GM23338 (cell line): ENCODE results near the gene PCBP4. TPM values are rescaled to one million over a fixed set of nuclear protein-coding genes. Genes with fewer than 3 reads are reported as not detected.

Source experiments
- ATAC-seq: fragments of 200-7000 bp; cut with Tn5 transposase; 3 replicates; pipeline ENCODE4 v1.9.1; 2020
- DNase-seq: peaks from one replicate; pipeline ENCODE4 v3.0.0-alpha.2; 2015; ENCODE audit warnings: low spot score
- H2AFZ ChIP-seq: fragments of 200-600 bp; sonication (generic); 2 replicates; pipeline ENCODE4 v1.8.0; 2016; ENCODE audit warnings: antibody characterized with exemption, mild to moderate bottlenecking, moderate library complexity
- H3F3A ChIP-seq: fragments of 200-600 bp; sonication (generic); replicated peaks from 2 replicates; pipeline ENCODE4 v1.8.0; 2017; ENCODE audit warnings: antibody characterized with exemption, mixed run types, low read depth
- H3K27ac ChIP-seq: fragments of 200-600 bp; sonication (generic); 2 replicates; pipeline ENCODE4 v1.6.1; 2016; ENCODE audit warnings: low read depth
- H3K27me3 ChIP-seq: fragments of 200-600 bp; sonication (generic); 2 replicates; pipeline ENCODE4 v1.8.0; 2016; ENCODE audit warnings: mild to moderate bottlenecking, mixed run types, moderate library complexity; ENCODE audit not compliant: insufficient read depth
- H3K36me3 ChIP-seq: fragments of 200-600 bp; sonication (generic); 2 replicates; pipeline ENCODE4 v1.8.0; 2016; ENCODE audit warnings: mild to moderate bottlenecking; ENCODE audit not compliant: insufficient read depth
- H3K4me1 ChIP-seq: fragments of 200-600 bp; sonication (generic); 2 replicates; pipeline ENCODE4 v1.8.0; 2016; ENCODE audit warnings: mild to moderate bottlenecking, moderate library complexity; ENCODE audit not compliant: insufficient read depth
- H3K4me2 ChIP-seq: fragments of 200-600 bp; sonication (generic); 2 replicates; pipeline ENCODE4 v1.7.1; 2017; ENCODE audit warnings: mixed run types
- H3K4me3 ChIP-seq: fragments of 200-600 bp; sonication (generic); 2 replicates; pipeline ENCODE4 v1.6.1; 2016; ENCODE audit warnings: mixed run types
- H3K79me2 ChIP-seq: fragments of 200-600 bp; sonication (generic); replicated peaks from 2 replicates; pipeline ENCODE4 v1.8.0; 2017; ENCODE audit warnings: mild to moderate bottlenecking; ENCODE audit not compliant: insufficient read depth
- H3K9me2 ChIP-seq: fragments of 200-600 bp; sonication (generic); 2 replicates; pipeline ENCODE4 v1.8.0; 2017; ENCODE audit not compliant: insufficient read depth
- H4K20me1 ChIP-seq: fragments of 200-600 bp; sonication (generic); replicated peaks from 2 replicates; pipeline ENCODE4 v1.8.0; 2017; ENCODE audit warnings: mild to moderate bottlenecking; ENCODE audit not compliant: insufficient read depth
- H3K27ac Mint-ChIP-seq: 2 replicates; pipeline ENCODE4 v1.8.0; 2020; ENCODE audit warnings: inconsistent platforms, mild to moderate bottlenecking, moderate library complexity, mixed read lengths
- H3K27me3 Mint-ChIP-seq: 3 replicates; pipeline ENCODE4 v1.8.0; 2022; ENCODE audit warnings: low read depth, mild to moderate bottlenecking, moderate library complexity, mixed read lengths, inconsistent platforms; ENCODE audit not compliant: insufficient read depth, poor library complexity
- H3K36me3 Mint-ChIP-seq: 3 replicates; pipeline ENCODE4 v1.8.0; 2021; ENCODE audit warnings: low read depth, mild to moderate bottlenecking, inconsistent platforms, moderate library complexity, mixed read lengths
- H3K4me1 Mint-ChIP-seq: 3 replicates; pipeline ENCODE4 v1.8.0; 2020; ENCODE audit warnings: mild to moderate bottlenecking, inconsistent platforms, mixed read lengths
- H3K4me3 Mint-ChIP-seq: 3 replicates; pipeline ENCODE4 v1.8.0; 2021; ENCODE audit warnings: moderate library complexity, mild to moderate bottlenecking, inconsistent platforms, mixed read lengths
- H3K9me3 Mint-ChIP-seq: 3 replicates; pipeline ENCODE4 v1.8.0; 2020; ENCODE audit warnings: moderate library complexity, mild to moderate bottlenecking, inconsistent platforms, mixed read lengths
- CREB1 ChIP-seq: fragments of 250-450 bp; sonication (Bioruptor Pico); IDR thresholded peaks from 2 replicates; pipeline ENCODE4 v1.5.0; 2020; ENCODE audit warnings: low read depth, mild to moderate bottlenecking, moderate library complexity
- CTCF ChIP-seq, 2 experiments: fragments of 200-600 bp in 1 of 2; sonication (generic) in 1 of 2; conservative IDR thresholded peaks; 2 replicates each; pipeline versions ENCODE4 v1.5.1 to v1.6.1; 2016 to 2017; ENCODE audit warnings: antibody characterized with exemption in 2 of 2, low read depth in 2 of 2, mild to moderate bottlenecking in 2 of 2, moderate library complexity in 1 of 2
- ETS1 ChIP-seq: IDR thresholded peaks from 2 replicates; pipeline ENCODE4 v1.6.1; 2016; ENCODE audit warnings: antibody characterized with exemption
- EZH2 ChIP-seq: fragments of 200-600 bp; sonication (generic); IDR thresholded peaks from one replicate; pipeline ENCODE4 v1.8.0; 2017; ENCODE audit warnings: antibody characterized with exemption, mild to moderate bottlenecking, low read depth; ENCODE audit not compliant: unreplicated experiment
- EZH2phosphoT487 ChIP-seq: fragments of 200-600 bp; sonication (generic); IDR thresholded peaks from one replicate; pipeline ENCODE4 v1.8.1; 2018; ENCODE audit warnings: antibody characterized with exemption; ENCODE audit not compliant: unreplicated experiment
- JUNB ChIP-seq: IDR thresholded peaks from one replicate; pipeline ENCODE4 v1.6.1; 2016; ENCODE audit warnings: antibody characterized with exemption; ENCODE audit not compliant: unreplicated experiment
- NANOG ChIP-seq: IDR thresholded peaks from 2 replicates; pipeline ENCODE4 v1.6.1; 2016; ENCODE audit warnings: antibody characterized with exemption, borderline replicate concordance
- POLR2AphosphoS5 ChIP-seq: IDR thresholded peaks from 2 replicates; pipeline ENCODE4 v1.6.1; 2016; ENCODE audit warnings: antibody characterized with exemption, low read depth
- REST ChIP-seq: IDR thresholded peaks from one replicate; pipeline ENCODE4 v1.6.1; 2018; ENCODE audit warnings: antibody characterized with exemption; ENCODE audit not compliant: unreplicated experiment
- STAT1 ChIP-seq: IDR thresholded peaks from one replicate; pipeline ENCODE4 v1.6.1; 2016; ENCODE audit warnings: antibody characterized with exemption; ENCODE audit not compliant: unreplicated experiment
- ZNF114 ChIP-seq: fragments of 250-450 bp; sonication (Bioruptor Pico); IDR thresholded peaks from 2 replicates; pipeline ENCODE4 v1.5.0; 2020; ENCODE audit warnings: mild to moderate bottlenecking, moderate library complexity
- ZNF331 ChIP-seq: fragments of 250-450 bp; sonication (Bioruptor Pico); IDR thresholded peaks from 2 replicates; pipeline ENCODE4 v1.5.0; 2020; ENCODE audit warnings: low read depth, mild to moderate bottlenecking, moderate library complexity
- ZNF462 ChIP-seq: fragments of 250-450 bp; sonication (Bioruptor Pico); IDR thresholded peaks from 2 replicates; pipeline ENCODE4 v1.5.0; 2020; ENCODE audit warnings: mild to moderate bottlenecking, moderate library complexity
- polyA plus RNA-seq: library from polyadenylated mRNA; unstranded; fragments of >200 nt; fragmentation: Nextera tagmentation; extraction: Ambion mirVana; gene quantifications from 2 replicates; pipeline ENCODE4 v1.2.1, GENCODE V29; 2016
- total RNA-seq: library from RNA; depleted of rRNA; stranded (reverse); fragments of >200 nt; shearing (Covaris generic); gene quantifications from 2 replicates; pipeline ENCODE4 v1.2.3, GENCODE V29; 2014

PCBP4 gene
- total and polyA plus RNA-seq, 2 experiments from 2014 or later, result 11.8 to 37.6 TPM

GRCh38 chr3:51986010-51986947 is 19.0 kb upstream of the PCBP4 start:
- no peaks in the 10 kb centered on the region for H3K36me3 ChIP-seq
- H3K27me3 ChIP-seq, result no peaks in the 10 kb centered on the region
- H3F3A ChIP-seq, result peaks cover 12% of the 10 kb centered on the region
- Mint-ChIP-seq H3K27me3 (peaks cover 21% of the 10 kb centered on the region), H3K27ac (no peak overlapping the region), H3K36me3 (peaks cover 7% of the 10 kb centered on the region), H3K4me3 (no peak overlapping the region), H3K9me3 (no peaks in the 10 kb centered on the region), H3K4me1 (peaks cover 27% of the 10 kb centered on the region)
- peaks cover 15% of the 10 kb centered on the region for H3K4me1 ChIP-seq
- H3K79me2 ChIP-seq, result no peaks in the 10 kb centered on the region
- no peak overlapping the region for H3K4me3 ChIP-seq
- TF ChIP-seq ZNF462 (CRISPR knock-in tag), result no peak
- TF ChIP-seq ETS1, result no peak
- no peak for TF ChIP-seq REST
- no peak for TF ChIP-seq CTCF (conservative IDR thresholded peaks at IDR 0.05; ENCODE audit: low read depth in 2 of 2)
- TF ChIP-seq ZNF114 (CRISPR knock-in tag), result no peak
- TF ChIP-seq NANOG, result no peak
- no peak for TF ChIP-seq ZNF331
- no peak for TF ChIP-seq JUNB
- no peak for TF ChIP-seq EZH2
- no peak for TF ChIP-seq POLR2AphosphoS5
- no peak for TF ChIP-seq CREB1 (CRISPR knock-in tag)
- TF ChIP-seq EZH2phosphoT487, result no peak
- TF ChIP-seq STAT1, result no peak
- H2AFZ ChIP-seq, result no peak overlapping the region
- H3K4me2 ChIP-seq, result no peak overlapping the region
- H3K27ac ChIP-seq, result no peak overlapping the region
- peaks cover under 1% of the 10 kb centered on the region; the same call in 1 of the 2 replicates for H4K20me1 ChIP-seq
- no peak for DNase-seq
- no peaks in the 10 kb centered on the region for H3K9me2 ChIP-seq
- ATAC-seq, result no peak
